ENCODE measurements around the gene KCNG2. TPM values are rescaled to one million over a fixed set of nuclear protein-coding genes. Genes with fewer than 3 reads are reported as not detected.
A peak's percentile ranks its signal among the peaks of the same experiment; 100 is the strongest.

Gene KCNG2
- total RNA-seq, 1 donor from 2014 or later, result 0.51 TPM

DNA sequence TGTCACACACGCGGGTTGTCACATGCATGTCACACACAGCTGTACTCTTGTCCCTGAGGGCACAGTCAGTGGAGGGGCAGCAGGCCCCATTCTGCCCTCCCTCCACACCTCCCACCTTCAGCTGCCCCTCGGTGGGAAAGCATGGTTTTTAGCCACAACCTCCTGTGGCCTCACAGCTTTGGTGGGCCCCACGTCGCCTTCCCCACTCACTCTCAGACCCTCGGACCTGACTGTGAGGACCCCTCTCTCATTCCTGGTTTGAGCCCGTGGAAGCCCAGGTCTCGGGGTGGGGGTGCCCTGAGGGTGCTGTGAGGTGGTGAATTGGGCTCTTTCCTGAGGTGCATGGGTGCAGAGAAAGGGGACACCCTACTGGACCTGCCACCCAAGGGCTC lies 19.9 kb downstream of the KCNG2 start:
- peak; percentile 62 for DNase-seq (ENCODE audit: low spot score)

- DNase-seq (ENCODE audit: low spot score), result peak; percentile 41
Measured at GRCh38 chr18:79818036-79818435, 20.3 kb downstream of the KCNG2 start.

- peak; percentile 60 for DNase-seq (ENCODE audit: low spot score)
Measured at GRCh38 chr18:79818631-79819030, 20.9 kb downstream of the KCNG2 start.

DNA sequence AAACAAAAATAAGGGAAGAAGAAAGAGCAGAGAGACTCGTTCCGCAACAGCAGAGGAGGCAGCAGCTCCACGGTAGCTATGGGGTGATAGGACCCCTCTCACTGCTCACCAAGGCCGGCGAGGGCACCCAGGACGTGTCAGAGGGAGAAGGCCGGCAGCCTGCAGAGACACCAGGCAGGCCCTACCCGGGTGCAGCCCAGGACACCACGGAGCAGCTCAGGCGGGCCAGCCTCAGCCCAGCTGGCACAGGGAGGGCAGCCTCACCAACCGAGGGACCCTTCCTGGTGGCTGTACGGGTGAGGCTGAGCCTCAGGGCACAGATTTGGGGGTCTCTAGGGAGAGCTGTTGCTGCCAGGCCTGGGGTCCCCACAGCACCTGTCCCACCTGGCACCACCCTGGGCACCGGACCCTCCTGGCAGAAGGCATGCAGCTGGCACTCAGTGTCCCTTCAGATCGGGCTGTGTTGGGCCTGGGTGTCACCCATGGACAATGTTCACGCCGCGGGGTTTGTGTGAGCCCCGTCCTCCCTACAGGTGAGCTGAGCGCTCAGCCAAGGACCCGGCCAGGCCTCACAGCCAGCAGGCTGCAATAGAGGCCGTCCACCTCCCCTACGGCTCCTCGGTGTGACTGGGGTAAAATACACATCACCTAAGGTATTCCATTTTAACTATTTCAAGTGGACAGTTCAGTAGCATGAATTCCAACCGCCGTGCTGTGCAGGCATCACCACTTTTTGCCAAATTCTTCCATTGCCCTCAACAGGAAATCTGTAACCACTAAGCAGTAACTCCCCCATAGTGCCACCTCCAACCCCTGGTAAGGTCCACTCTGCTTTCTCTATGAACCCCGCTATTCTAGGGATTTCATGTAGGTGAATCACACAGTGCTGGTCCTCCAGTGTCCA lies 21.6 kb downstream of the KCNG2 start:
- peak; percentile 88 for DNase-seq (ENCODE audit: low spot score)

GRCh38 chr18:79819968-79820351 lies 22.2 kb downstream of the KCNG2 start:
- peak; percentile 73 for DNase-seq (ENCODE audit: low spot score)

DNA sequence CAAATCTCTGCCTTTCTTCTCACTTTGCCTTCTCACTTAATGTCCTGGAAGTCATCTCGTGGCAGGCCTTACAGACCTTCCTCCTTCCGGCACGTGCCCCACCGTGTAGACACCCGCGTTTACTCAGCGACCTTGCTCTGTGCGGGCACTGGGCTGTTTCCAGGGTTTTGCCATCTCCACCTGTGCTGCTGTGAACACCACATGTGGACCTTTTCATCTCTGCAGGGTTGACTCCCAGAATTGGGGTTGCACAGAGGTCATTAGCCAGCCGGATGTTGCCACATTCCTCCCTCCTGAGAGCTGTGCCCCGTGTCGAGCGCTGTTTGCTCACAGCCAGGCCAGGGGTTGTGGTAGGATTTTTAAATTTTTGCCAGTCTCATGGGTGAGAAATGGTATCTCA lies 25.4 kb downstream of the KCNG2 start:
- DNase-seq (ENCODE audit: low spot score), result peak; percentile 41

- peak; percentile 89 for DNase-seq (ENCODE audit: low spot score)
Measured at GRCh38 chr18:79825913-79826312, 28.2 kb downstream of the KCNG2 start.

DNA sequence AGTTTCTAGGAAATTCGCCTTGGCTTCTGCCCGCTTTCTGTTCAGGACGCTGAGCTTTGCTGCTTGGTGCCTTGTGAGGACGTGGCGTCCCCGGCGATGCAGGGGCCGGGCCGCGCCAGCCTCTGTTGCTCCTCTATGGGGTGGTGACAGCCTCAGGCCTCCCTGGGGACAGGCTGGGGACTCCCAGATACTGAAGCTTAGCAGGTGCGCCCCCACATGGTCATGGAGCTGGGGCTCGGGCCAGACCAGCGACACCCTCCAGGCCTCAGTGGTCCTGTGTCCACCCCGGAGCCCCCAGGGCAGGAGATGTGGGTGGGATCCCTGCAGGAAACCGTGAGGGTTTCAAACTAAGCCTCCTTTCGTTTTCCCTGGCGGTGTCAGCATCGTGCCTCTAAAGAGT lies 29.2 kb downstream of the KCNG2 start:
- DNase-seq (ENCODE audit: low spot score), result peak; percentile 30

GRCh38 chr18:79828258-79828657 lies 30.5 kb downstream of the KCNG2 start:
- DNase-seq (ENCODE audit: low spot score), result peak; percentile 26

DNA sequence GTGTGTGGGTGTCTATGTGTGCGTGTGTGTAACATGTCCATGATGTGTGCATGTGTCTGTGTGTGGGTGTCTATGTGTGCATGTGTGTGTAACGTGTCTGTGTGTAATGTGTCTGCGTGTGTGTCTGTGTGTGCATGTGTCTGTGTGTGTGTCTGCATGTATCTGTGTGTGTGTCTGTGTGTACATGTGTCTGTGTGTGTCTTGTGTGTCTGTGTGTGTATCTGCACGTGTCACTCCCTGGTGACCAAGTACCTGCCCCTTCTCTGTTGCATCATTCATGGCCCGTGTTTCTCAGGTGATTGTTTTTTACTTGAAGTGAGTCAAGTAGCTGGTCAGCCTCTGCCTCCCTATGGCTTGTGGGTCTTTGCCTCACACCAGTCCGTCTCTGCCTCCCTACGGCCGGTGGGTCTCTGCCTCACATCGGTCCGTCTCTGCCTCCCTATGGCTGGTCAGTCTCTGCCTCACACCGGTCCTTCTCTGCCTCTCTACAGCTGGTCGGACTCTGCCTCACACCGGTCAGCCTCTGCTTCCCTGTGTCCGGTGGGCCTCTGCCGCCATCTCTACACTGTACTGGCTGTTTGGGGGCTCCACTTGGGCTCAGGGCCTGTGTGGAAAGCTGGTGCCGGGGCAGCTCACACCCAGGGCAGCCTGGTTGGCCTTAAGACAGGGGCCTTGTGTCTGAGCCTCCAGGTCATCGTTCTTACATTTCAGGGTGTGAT lies 31.6 kb downstream of the KCNG2 start:
- DNase-seq (ENCODE audit: low spot score), result peak; percentile 64

GRCh38 chr18:79832169-79832568 lies 34.4 kb downstream of the KCNG2 start:
- no peak for DNase-seq (ENCODE audit: low spot score)

GRCh38 chr18:79834834-79835233 lies 37.1 kb downstream of the KCNG2 start:
- DNase-seq (ENCODE audit: low spot score), result peak; percentile 59

DNA sequence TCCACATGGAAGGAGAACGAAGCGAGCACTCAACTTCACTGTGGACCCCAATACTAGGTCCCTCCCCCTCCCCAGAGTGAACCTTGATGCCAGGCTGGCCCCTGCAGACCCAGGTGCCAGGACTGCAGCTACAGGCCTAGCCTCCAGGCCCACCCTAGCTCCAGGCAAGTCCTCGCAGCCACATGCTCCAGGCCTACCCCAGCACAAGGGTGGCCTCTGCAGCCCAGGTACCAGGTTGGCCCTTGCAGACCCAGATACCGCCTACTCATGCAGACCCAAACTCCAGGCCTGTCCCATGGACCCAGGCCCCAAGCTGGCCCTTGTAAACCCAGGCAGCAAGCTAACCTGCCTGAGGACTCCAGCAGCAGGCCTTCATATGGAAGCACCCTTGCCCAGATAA lies 44.2 kb downstream of the KCNG2 start:
- DNase-seq (ENCODE audit: low spot score), result peak; percentile 76

- DNase-seq (ENCODE audit: low spot score), result no peak
Measured at GRCh38 chr18:79844999-79845563, 47.3 kb downstream of the KCNG2 start.

DNA sequence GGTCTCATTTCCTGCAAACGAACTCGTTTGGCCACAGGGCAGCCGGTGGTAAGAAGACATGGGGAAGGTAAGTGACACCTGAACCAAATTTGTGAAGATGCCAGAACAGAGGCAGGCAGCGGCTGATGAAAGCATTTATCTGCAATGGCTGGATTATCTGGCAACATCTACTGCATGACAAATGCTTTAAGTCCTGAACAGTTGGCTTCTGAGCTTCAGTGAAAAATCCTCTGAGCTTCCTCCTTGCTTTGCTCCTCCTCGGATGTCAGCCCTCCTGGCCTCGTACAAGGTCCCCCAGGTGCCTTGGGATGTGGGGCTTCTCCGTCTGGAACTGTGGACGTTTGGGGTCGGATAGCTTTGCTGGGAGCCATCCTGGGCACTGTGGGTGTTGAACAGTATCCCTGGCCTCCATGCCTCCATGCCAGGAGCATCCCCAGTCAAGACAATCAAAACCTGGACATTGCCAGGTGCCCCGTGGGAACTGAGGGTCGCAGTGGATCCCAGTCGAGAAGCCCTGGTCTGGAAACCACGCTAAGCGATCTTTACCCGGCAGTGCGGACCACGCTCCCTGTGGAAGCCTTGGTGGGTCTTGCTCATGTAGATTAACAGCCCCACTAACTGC lies 49.3 kb downstream of the KCNG2 start:
- peak; percentile 67 for DNase-seq (ENCODE audit: low spot score)

GRCh38 chr18:79847606-79848293 lies 50.0 kb downstream of the KCNG2 start:
- peak; percentile 43 for DNase-seq (ENCODE audit: low spot score)

GRCh38 chr18:79848294-79848578 lies 50.5 kb downstream of the KCNG2 start:
- DNase-seq (ENCODE audit: low spot score), result peak; percentile 39

DNA sequence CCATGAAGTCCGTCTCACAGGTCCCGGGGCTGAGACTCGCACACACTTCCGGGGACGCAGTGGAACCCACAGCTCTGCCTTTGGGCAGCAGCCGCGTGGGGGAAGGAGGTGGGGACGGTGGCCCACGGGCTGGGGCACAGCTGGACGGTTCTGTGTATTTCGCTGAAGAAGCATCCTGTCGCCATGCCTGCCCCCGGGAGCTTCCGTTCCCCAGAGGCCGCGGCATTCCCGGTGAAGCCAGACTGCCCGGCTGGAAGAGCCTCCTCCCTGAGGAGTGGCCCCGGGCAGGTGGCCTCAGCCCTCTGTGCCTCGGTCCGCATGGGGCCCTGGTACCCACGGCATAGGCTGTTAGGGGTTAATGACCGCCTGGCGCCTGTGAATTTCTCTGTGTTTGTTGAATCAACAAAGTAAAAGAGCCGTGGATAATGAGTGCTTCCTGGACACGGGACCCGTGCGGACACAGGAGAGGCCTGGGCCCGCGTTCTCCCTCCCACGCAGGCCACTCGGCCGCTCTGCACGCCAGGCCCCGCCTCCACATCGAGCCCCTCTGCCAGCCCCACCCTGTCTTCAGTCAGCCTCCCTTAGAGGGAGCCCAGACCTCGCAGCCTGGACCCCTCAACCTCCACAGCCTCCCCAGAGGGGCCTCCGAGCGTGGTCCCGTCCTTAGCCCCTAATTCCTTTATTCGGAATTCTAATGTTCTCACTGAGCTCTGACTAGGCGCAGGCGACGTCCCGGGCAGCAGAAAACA lies 51.0 kb downstream of the KCNG2 start:
- DNase-seq (ENCODE audit: low spot score), result peak; percentile 78

DNA sequence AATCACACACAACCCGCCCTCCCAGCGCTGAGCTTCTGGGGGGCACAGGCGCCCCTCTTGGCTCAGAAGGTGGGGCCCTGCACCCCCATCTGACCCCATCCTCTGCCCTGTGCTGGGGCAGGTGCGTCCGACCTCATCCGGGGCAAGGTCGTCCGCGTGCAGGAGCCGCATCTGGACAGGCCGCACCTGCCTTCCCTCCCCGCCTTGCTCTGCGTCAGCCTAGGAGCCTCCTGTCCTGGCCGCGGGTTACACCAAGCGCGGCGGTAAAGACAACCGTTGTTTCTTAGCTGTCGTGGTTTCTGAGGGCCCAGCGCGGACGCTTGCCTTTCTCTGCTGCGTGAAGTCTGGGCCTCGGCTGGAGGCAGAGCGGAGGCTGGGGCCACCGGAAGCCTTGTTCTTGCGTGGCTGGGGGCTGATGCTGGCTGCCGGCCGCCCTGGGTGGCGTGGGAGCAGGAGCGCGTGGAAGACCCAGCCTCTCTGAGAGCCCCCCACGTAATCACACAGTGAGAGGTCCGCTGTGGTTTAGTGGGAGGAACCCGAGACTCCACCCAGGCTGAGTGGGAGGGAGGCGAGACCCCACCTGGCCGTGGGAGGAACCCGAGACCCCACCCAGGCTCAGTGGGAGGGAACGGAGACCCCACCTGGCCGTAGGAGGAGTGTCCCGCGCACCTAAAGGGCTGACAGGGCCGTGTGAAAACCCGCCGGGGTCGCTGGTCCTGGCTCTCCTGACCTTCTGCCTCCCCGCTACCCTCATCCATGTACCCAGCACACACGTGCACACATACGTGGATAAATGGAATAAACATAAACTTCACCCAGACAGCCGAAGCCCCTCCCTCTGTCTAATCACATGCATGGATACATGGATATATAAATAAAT lies 51.8 kb downstream of the KCNG2 start:
- DNase-seq (ENCODE audit: low spot score), result peak; percentile 89

DNA sequence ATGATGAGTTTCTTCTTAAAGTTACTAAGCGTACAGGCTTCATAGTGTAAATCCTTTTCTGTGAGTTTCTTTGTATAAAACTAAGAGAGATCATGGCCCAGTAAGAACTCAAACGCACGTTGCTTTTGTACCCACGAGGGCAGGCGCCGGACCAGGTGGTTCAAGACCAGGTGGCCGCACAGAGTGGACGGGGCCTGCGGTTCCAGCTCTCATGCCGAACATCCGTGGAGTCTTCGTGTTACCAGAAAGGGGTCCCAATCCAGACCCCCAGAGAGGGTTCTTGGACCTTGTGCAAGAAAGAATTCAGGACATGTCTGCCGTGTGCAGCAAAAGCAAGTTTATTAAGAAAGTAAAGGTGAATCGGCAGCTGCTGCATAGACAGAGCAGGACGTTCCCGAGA lies 53.0 kb downstream of the KCNG2 start:
- DNase-seq (ENCODE audit: low spot score), result peak; percentile 83

All from mesenteric fat pad (tissue), 1 donor.